ENCODE results near the gene PCYT1B.

GRCh38 chrX:24676403-24677024, 29.4 kb upstream of the PCYT1B start:
- peak; percentile 0; the same call in 1 of the 2 replicates for TF ChIP-seq CTCF (conservative IDR thresholded peaks at IDR 0.05; ENCODE audit: low read length)
- no peak for TF ChIP-seq EZH2phosphoT487 (IDR thresholded peaks at IDR 0.05; ENCODE audit: borderline replicate concordance)

All from Loucy (cell line).